ENCODE measurements around the gene NKX1-1. TPM values are rescaled to one million over a fixed set of nuclear protein-coding genes. Genes with fewer than 3 reads are reported as not detected.
"Not testable (repeated sequence)": the region's sequence is repeated elsewhere in the genome, so short reads cannot be mapped to it uniquely, and the experiment has no call there.

NKX1-1 gene
- total RNA-seq, 1 donor from 2014 or later = not detected

- H3K27me3 ChIP-seq = peaks cover 17% of the 10 kb centered on the region
- no peak overlapping the region for H3K4me3 ChIP-seq
- peaks cover 0 to 6% of the 10 kb centered on the region in 2 donors for H3K36me3 ChIP-seq
- peaks cover 14% of the 10 kb centered on the region for H3K4me1 ChIP-seq
- TF ChIP-seq POLR2A (IDR thresholded peaks at IDR 0.05) = no peak
- no peak for TF ChIP-seq CTCF (IDR thresholded peaks at IDR 0.05)
- no peak for TF ChIP-seq POLR2AphosphoS5 (IDR thresholded peaks at IDR 0.05; ENCODE audit: insufficient read depth in 1 of 2, low read depth in 1 of 2)
- no peak for DNase-seq (ENCODE audit: extremely low spot score in 2 of 2)
- intact Hi-C loops (cut with DNase I) = no loop called here
- no peaks in the 10 kb centered on the region for H3K9me3 ChIP-seq
- H3K27ac ChIP-seq = no peak overlapping the region
Observed at GRCh38 chr4:1398681-1399507, 7.3 kb downstream of the NKX1-1 start.

- Histone ChIP-seq H3K27me3 (peaks cover 7% of the 10 kb centered on the region), H3K27ac (no peak overlapping the region), H3K4me3 (no peak overlapping the region), H3K9me3 (no peaks in the 10 kb centered on the region), H3K4me1 (peaks cover 2% of the 10 kb centered on the region), H3K36me3 (peaks cover 0 to 19% of the 10 kb centered on the region in 2 donors)
- intact Hi-C loops (cut with DNase I) = no loop called here
- TF ChIP-seq POLR2AphosphoS5 (IDR thresholded peaks at IDR 0.05; ENCODE audit: insufficient read depth in 1 of 2, low read depth in 1 of 2) = no peak
- no peak for TF ChIP-seq CTCF (IDR thresholded peaks at IDR 0.05)
- TF ChIP-seq POLR2A (IDR thresholded peaks at IDR 0.05) = no peak
- no peak for DNase-seq (ENCODE audit: extremely low spot score in 2 of 2)
Observed at GRCh38 chr4:1396806-1397455, 9.3 kb downstream of the NKX1-1 start.

- Histone ChIP-seq H3K27me3 (peaks cover 6% of the 10 kb centered on the region), H3K4me1 (no peaks in the 10 kb centered on the region), H3K36me3 (peaks cover 0 to 23% of the 10 kb centered on the region in 2 donors), H3K4me3 (no peak overlapping the region), H3K9me3 (no peaks in the 10 kb centered on the region), H3K27ac (no peak overlapping the region)
- TF ChIP-seq POLR2AphosphoS5 (IDR thresholded peaks at IDR 0.05; ENCODE audit: insufficient read depth in 1 of 2, low read depth in 1 of 2) (no peak), POLR2A (IDR thresholded peaks at IDR 0.05) (no peak), CTCF (IDR thresholded peaks at IDR 0.05) (no peak)
- intact Hi-C loops (cut with DNase I) = no loop called here
- no peak for DNase-seq (ENCODE audit: extremely low spot score in 2 of 2)
Observed at GRCh38 chr4:1395941-1396805, 10.1 kb downstream of the NKX1-1 start.

- intact Hi-C loops (cut with DNase I) = not testable (repeated sequence)
Observed at GRCh38 chr4:1395389-1395820, 10.8 kb downstream of the NKX1-1 start.

GRCh38 chr4:1394554-1395388 is 11.5 kb downstream of the NKX1-1 start:
- H3K27ac ChIP-seq; H3K9me3 ChIP-seq; H3K4me3 ChIP-seq; intact Hi-C loops (cut with DNase I); DNase-seq (ENCODE audit: extremely low spot score in 2 of 2); H3K27me3 ChIP-seq; H3K4me1 ChIP-seq: not testable (repeated sequence)
- peaks cover 0 to 26% of the 10 kb centered on the region in 2 donors for H3K36me3 ChIP-seq

More at GRCh38 chr4:1395389-1395820, 10.8 kb downstream of the NKX1-1 start:
- not testable (repeated sequence) for H3K4me3 ChIP-seq; H3K27ac ChIP-seq; H3K4me1 ChIP-seq; H3K27me3 ChIP-seq; DNase-seq (ENCODE audit: extremely low spot score in 2 of 2); H3K9me3 ChIP-seq
- H3K36me3 ChIP-seq = peaks cover 0 to 26% of the 10 kb centered on the region in 2 donors
